Middle frontal gyrus (tissue), 1 donor: ENCODE data around the gene MIB1.
"Not testable (repeated sequence)": the region's sequence is repeated elsewhere in the genome, so short reads cannot be mapped to it uniquely, and the experiment has no call there.

Source experiments
- DNase-seq: peaks from one replicate; pipeline ENCODE4 v3.0.0-alpha.2; 2015; ENCODE audit warnings: low spot score; ENCODE audit errors: extremely low spot score

The MIB1 gene

DNA sequence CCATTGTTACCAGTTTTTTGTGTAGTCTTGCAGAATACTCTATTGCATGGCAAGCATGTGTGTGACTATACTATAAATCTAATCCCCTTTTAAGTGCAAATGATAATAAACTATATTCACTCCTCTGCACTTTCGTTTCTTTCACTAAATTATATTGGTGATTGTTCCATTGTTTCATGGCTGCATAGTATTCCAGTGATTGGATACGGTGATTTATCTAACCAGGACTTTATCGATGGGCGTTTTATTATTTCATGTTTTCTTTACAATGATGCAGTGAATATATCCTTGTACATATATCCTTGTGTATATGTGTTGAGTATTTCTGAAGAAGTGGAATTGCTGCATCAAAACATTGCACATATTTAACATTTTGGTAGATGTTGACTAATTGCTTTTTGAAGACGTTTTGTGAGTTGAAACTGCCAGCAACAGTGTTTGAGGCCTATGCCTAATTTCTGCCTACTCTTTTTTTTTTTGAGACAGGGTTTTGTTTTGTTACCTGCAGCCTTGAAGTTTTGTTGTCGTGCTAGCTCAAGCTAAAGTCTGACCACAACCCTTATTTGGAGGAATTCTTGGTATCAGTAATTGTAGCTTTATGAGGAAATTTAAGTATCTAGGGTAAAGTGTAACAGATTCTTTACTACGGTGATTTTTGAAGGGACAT lies 2.7 kb downstream of the MIB1 start:
- DNase-seq: no peak

- DNase-seq: no peak
These were observed 4.6 kb downstream of the MIB1 start for GRCh38 chr18:21745231-21745630.

- no peak for DNase-seq
These were observed 6.7 kb downstream of the MIB1 start for GRCh38 chr18:21747268-21747667.

DNA sequence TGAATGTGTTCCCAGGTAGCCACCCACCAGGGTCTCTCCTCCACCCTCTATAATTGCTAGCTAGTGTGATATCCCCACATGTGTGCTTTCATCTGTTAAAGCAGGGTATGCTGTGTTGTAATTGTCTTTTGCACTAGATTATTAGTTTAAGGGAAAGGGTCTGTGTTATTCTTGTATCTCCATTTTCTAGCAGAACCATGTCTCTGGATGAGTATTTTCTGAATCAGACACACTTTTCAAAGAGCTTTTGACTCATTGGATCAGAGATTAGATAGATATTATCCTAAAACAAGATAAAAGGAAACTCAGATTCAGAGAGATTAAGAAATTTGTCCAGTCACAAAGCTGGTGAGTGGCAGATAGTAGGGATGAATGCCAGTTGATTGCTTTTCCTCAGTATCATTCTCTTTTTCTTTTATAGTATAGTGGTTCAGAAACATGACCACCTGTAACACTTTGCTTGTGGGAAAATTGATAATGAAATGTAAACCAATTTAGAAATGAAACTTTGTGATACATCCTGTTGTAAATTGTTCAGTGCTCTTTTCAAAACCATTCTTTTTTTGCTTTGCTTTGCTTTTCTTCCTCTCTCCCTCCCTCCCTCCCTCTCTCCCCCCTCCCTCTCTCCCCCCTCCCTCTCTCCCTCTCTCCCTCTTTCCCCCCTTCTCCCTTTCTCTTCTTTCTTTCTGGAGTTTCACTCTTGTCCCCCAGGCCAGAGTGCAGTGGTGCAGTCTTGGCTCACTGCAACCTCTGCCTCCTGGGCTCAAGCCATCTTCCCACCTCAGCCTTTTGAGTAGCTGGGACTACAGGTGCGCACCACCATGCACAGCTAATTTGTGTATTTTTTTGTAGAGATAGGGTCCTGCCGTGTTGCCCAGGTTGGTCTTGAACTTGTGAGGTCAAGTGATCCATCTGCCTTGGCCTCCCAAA lies 7.4 kb downstream of the MIB1 start:
- DNase-seq: no peak

DNA sequence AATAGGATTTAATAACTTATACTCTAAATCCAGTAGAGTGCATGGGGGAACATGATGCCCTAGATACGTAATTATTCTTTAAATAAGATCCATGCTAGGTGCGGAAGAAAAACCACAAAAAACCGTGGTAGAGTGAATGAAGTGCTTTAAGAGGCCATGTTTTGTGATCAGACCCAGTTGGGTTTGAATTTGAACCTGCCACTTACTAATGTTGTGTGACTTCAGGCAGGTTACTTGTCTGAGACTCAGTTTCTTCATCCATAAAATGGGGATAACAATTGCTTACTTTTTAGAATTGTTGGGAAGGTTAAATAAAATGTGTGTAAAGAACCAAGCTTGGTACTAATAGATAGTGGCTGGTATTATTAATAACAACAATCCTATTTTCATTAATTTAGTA lies 17.2 kb downstream of the MIB1 start:
- no peak for DNase-seq

DNA sequence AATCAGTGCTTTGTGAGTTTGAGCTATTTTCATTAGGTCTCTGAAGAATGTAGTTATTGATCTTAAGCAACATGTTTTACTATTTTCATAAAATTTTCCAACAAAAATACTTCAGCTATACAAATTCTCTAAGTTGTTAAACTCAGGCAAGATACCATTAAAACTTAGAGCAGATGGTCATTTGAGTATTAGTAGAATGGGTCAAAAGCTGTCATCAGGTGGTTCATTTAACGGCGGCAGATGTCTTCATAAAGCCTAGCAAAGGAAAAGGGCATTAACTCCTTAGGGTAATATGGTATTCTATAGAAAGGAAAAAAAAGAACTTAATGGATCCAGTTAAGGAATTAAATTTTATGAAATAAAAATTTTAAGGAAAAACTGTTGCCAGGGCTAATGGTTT lies 19.2 kb downstream of the MIB1 start:
- no peak for DNase-seq

DNA sequence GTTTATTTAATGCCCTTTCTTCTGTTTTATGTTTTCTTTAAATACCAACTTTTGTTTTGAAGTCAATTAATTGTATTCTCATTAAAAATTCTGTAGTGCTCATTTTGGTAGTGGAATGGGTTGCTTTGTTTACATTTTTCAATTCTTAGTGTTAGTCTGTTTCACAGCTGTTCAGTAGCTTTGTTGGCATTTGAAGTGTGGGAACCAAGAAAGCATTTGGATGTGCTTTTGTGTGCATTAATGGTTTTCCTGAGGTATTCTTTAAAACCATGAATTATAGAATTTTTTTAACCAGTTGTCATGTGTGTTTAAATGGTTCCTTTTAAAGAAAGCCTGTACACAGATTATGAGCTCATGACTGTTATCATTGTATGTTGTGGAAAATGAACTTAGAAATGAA lies 19.7 kb downstream of the MIB1 start:
- DNase-seq: no peak

DNA sequence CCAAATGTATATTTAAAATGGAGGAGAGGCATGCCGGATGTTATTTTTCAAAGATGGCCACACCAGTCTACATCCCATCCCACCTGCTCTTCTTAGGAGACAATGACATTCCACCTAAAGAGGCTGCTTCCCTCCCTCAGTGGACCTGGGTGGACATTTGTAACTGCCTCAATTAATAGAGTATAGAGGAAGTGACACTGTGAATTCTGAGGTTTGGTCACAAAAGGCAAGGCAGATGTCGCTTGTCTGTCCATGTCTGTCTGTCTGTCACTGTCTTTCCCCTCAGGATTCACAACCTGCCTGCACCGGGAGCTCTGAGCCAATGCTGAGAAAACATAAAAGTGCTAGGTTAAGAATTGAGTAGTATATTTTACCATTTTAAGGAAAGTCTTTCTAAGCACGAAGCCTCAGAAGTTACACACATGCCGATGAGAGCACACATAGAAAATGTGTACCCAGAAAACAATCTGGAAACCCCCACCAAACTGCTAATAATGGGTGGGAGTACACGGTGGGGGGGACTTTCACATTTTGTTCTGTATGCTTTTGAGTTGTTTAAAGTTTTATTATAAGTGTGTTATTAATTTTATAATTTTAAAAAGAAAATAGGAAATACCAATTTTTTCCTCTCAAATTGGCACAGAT lies 21.0 kb downstream of the MIB1 start:
- no peak for DNase-seq

GRCh38 chr18:21762181-21762772 lies 21.7 kb downstream of the MIB1 start:
- no peak for DNase-seq

- DNase-seq: no peak
These were observed 23.5 kb downstream of the MIB1 start for GRCh38 chr18:21763846-21764646.

DNA sequence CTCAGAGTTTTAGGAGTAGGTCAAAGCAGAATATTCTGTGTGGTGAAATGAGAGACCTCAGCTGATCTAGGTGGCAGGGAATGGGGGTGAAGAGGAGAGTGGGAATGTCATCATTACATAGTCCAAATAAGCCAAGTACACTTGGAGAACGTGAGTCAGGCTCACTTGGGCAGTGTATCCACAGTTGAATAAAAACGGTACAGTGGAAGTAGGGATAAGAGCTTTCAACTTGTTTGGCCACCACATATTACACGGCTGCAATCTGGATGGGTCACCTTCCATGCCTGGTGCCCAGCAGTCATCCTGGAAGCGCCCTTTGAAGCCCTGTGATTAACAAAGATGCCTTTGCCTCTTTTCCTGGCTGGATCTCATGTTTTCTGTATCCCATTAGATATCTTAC lies 28.6 kb downstream of the MIB1 start:
- no peak for DNase-seq

- DNase-seq: no peak
These were observed 34.1 kb downstream of the MIB1 start for GRCh38 chr18:21774722-21775121.

GRCh38 chr18:21777814-21778213 lies 37.2 kb downstream of the MIB1 start:
- no peak for DNase-seq

DNA sequence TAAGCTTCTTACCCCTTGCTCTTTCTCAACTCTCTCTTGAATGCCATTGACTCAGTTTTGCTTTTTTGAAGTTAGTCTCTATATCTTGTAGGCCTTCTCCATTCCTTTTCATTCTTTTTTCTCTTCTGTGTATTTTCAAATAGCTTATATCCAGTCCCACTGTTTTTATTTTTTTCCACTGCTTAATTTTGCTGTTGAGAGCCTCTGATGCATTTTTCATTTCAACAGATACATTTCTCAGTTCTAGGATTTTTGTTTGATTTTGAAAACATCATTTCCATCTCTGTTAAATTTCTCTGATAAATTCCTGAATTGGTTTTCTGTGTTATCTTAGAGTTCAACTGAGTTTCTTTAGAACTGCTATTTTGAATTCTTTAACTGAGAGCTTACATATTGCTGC lies 45.9 kb downstream of the MIB1 start:
- DNase-seq: no peak

GRCh38 chr18:21796089-21796488 lies 55.5 kb downstream of the MIB1 start:
- not testable (repeated sequence) for DNase-seq

- no peak for DNase-seq
These were observed 57.5 kb downstream of the MIB1 start for GRCh38 chr18:21798126-21798525.

DNA sequence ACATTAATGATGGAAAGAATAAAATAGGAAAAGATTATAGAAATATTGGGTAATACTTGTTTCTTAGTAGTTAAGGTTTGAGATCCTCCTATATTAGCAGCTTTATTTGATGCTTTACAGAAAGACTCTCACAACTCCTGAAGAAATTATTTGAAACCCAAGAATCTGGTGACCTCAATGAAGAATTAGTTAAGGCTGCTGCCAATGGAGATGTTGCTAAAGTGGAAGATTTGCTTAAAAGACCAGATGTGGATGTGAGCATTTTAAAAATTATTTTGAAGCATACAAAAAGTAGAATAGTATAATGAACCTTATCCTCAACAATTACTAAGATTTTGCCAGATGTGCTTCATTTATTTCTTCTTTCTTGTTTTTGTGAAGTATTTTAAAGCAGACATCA lies 59.1 kb downstream of the MIB1 start:
- DNase-seq: no peak

DNA sequence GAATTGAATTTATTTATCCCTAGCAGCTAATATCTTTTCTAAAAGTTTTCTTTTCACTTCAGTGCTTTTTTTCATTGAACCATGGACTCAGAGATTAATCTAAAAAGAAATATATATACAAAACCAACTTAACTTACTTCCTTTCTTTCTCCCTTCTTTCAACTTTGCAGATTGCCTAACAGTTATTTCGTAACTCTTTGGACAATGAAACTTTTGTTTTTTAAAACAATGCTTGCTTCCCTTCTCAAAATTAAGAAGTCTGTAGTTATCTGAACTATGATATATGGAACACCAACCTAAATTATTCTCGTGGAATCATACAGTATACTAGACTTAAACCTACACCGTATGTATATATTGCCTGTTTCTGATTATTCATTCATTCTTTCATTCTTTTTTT lies 62.9 kb downstream of the MIB1 start:
- DNase-seq: no peak

GRCh38 chr18:21805771-21806366 lies 65.3 kb downstream of the MIB1 start:
- DNase-seq: no peak

DNA sequence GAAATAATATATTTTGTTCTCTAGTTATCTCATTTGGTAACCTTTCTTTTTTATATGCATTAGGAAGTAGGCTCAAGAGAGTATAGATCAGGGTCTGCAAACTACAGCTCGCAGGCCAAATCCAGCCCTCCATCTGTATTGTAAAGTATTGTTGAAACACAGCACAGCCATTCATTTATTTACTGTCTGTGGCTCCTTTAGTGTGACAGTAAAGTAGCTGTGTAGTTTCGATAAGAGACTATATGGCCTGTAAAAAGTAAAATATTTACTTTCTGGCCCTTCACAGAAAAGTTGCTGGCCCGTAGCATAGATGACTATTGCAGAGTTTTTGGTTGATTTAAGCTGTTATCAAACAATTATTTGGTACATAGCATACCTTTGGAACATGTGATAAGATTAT lies 67.6 kb downstream of the MIB1 start:
- no peak for DNase-seq

- DNase-seq: no peak
These were observed 69.1 kb downstream of the MIB1 start for GRCh38 chr18:21809725-21810124.
